GM12874 (cell line): ENCODE measurements around the gene ARNT2.

Source experiments
- TF ChIP-seq, protein P1 (sequence below): IDR thresholded peaks from 2 replicates; pipeline ENCODE4 v1.5.1; 2011; ENCODE audit warnings: low read depth, mild to moderate bottlenecking, control low read depth, low read length, moderate library complexity; ENCODE audit not compliant: insufficient read depth

ARNT2 gene

GRCh38 chr15:80509800-80510199 lies 105.6 kb downstream of the ARNT2 start:
- TF ChIP-seq, protein P1, sequence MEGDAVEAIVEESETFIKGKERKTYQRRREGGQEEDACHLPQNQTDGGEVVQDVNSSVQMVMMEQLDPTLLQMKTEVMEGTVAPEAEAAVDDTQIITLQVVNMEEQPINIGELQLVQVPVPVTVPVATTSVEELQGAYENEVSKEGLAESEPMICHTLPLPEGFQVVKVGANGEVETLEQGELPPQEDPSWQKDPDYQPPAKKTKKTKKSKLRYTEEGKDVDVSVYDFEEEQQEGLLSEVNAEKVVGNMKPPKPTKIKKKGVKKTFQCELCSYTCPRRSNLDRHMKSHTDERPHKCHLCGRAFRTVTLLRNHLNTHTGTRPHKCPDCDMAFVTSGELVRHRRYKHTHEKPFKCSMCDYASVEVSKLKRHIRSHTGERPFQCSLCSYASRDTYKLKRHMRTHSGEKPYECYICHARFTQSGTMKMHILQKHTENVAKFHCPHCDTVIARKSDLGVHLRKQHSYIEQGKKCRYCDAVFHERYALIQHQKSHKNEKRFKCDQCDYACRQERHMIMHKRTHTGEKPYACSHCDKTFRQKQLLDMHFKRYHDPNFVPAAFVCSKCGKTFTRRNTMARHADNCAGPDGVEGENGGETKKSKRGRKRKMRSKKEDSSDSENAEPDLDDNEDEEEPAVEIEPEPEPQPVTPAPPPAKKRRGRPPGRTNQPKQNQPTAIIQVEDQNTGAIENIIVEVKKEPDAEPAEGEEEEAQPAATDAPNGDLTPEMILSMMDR = no peak

- TF ChIP-seq, protein P1 = no peak; the same call in 1 of the 2 replicates
Observed at GRCh38 chr15:80512726-80513660, 108.8 kb downstream of the ARNT2 start.

DNA sequence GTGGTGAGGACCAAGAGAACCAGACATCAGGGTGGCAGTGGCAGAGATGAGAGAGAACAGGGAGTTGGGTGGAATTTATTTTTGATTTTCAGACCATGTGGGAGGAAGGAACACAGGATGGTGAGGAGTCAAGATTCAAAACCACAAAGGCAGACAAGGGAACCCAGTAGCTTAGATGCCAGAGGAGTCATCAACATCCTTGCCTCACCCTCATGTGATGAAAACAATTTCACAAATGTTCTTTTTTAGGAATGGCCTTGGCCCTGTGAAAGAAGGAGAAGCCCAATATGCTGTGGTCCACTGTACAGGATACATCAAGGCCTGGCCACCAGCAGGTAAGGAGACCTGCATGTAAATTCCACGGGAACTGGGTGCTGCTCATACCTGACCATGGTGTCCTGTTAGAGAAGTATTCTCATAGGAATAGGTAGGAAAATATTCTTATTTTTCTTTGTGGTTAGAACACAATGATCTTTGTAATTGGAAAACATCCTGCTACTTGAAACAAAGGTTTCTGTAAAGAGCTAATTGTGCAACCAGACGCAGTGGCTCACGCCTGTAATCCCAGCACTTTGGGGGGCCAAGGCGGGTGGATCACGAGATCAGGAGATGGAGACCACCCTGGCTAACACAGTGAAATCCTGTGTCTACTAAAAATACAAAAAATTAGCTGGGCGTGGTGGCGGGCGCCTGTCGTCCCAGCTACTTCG lies 110.0 kb downstream of the ARNT2 start:
- TF ChIP-seq, protein P1 = no peak

DNA sequence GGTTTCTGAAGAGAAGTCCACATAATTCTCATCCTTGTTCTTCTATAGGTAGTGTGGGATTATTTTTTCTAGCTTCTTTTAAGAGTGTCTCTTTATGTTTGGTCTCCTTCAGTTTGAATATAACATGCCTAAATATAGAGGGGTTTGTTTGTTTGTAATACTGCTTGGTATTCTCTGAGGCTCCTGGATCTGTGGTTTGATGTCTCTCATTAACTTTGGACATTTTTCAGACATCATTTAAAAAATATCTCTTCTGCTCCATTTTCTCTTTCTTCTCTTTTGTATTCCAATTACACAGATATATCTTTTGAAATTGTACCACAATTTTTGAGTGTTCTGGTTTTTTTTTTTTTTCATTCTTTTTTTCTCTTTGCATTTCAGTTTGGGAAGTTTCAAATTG lies 113.1 kb downstream of the ARNT2 start:
- TF ChIP-seq, protein P1 = no peak

GRCh38 chr15:80518522-80518921 lies 114.3 kb downstream of the ARNT2 start:
- TF ChIP-seq, protein P1 = no peak

DNA sequence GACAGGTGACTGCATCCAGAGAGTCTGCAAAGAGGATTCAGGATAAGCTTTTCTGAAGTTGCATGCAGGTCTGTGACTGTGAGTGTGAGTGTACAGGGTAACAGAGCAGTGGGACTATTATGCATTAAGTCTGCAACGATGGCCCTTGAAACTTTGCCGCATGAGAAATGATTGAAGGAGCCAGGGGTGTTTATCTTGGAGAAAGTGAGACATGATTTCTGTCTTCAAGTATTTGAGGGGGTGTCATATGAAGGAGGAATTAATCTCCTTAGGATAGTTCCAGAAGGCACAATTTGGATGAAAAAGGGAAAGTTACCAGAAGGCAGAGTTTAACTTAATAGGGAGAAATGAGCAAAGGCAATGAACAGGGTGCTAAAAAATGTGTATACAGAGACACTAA lies 119.6 kb downstream of the ARNT2 start:
- TF ChIP-seq, protein P1 = no peak

- TF ChIP-seq, protein P1 = no peak
Observed at GRCh38 chr15:80525853-80526252, 121.7 kb downstream of the ARNT2 start.
